GM19467 (cell line): ENCODE data around the gene SRGAP2B.
"Not testable (repeated sequence)": the region's sequence is repeated elsewhere in the genome, so short reads cannot be mapped to it uniquely, and the experiment has no call there.

Experiments
- ATAC-seq: cut with Tn5 transposase; IDR thresholded peaks from one replicate; pipeline ENCODE4 v1.9.1; 2021; ENCODE audit warnings: mild to moderate bottlenecking, moderate library complexity; ENCODE audit not compliant: unreplicated experiment

Gene SRGAP2B

GRCh38 chr1:145047553-145047952, 47.6 kb downstream of the SRGAP2B start:
- ATAC-seq = not testable (repeated sequence)

- not testable (repeated sequence) for ATAC-seq
Observed at GRCh38 chr1:145045571-145046273, 49.4 kb downstream of the SRGAP2B start.

- not testable (repeated sequence) for ATAC-seq
Observed at GRCh38 chr1:145041519-145041918, 53.6 kb downstream of the SRGAP2B start.

GRCh38 chr1:145036019-145036418, 59.1 kb downstream of the SRGAP2B start:
- ATAC-seq = not testable (repeated sequence)

- ATAC-seq = not testable (repeated sequence)
Observed at GRCh38 chr1:145033523-145033922, 61.6 kb downstream of the SRGAP2B start.

- ATAC-seq = not testable (repeated sequence)
Observed at GRCh38 chr1:145027251-145027650, 67.9 kb downstream of the SRGAP2B start.

- ATAC-seq = not testable (repeated sequence)
Observed at GRCh38 chr1:145025286-145025685, 69.8 kb downstream of the SRGAP2B start.

GRCh38 chr1:145022259-145022658, 72.9 kb downstream of the SRGAP2B start:
- not testable (repeated sequence) for ATAC-seq

- ATAC-seq = not testable (repeated sequence)
Observed at GRCh38 chr1:145021749-145022148, 73.4 kb downstream of the SRGAP2B start.

- ATAC-seq = not testable (repeated sequence)
Observed at GRCh38 chr1:145019709-145020108, 75.4 kb downstream of the SRGAP2B start.

GRCh38 chr1:145017725-145018124, 77.4 kb downstream of the SRGAP2B start:
- not testable (repeated sequence) for ATAC-seq

GRCh38 chr1:145016492-145016862, 78.7 kb downstream of the SRGAP2B start:
- ATAC-seq = not testable (repeated sequence)

- not testable (repeated sequence) for ATAC-seq
Observed at GRCh38 chr1:145015744-145016491, 79.2 kb downstream of the SRGAP2B start.

GRCh38 chr1:145013353-145013752, 81.8 kb downstream of the SRGAP2B start:
- not testable (repeated sequence) for ATAC-seq

- ATAC-seq = not testable (repeated sequence)
Observed at GRCh38 chr1:145011811-145012210, 83.3 kb downstream of the SRGAP2B start.

- ATAC-seq = not testable (repeated sequence)
Observed at GRCh38 chr1:145010580-145010979, 84.5 kb downstream of the SRGAP2B start.

- not testable (repeated sequence) for ATAC-seq
Observed at GRCh38 chr1:145009928-145010327, 85.2 kb downstream of the SRGAP2B start.

GRCh38 chr1:145008388-145008787, 86.7 kb downstream of the SRGAP2B start:
- ATAC-seq = not testable (repeated sequence)

- not testable (repeated sequence) for ATAC-seq
Observed at GRCh38 chr1:145005142-145005541, 90.0 kb downstream of the SRGAP2B start.

- ATAC-seq = not testable (repeated sequence)
Observed at GRCh38 chr1:145001381-145001780, 93.7 kb downstream of the SRGAP2B start.

- ATAC-seq = not testable (repeated sequence)
Observed at GRCh38 chr1:145000743-145001326, 94.3 kb downstream of the SRGAP2B start.
